Upper lobe of right lung (tissue), 1 donor: ENCODE results near the gene SPOCK1. TPM values are rescaled to one million over a fixed set of nuclear protein-coding genes. Genes with fewer than 3 reads are reported as not detected.
"Not testable (repeated sequence)": the region's sequence is repeated elsewhere in the genome, so short reads cannot be mapped to it uniquely, and the experiment has no call there.

ENCODE experiments used
- ATAC-seq: fragments of 200-7000 bp; cut with Tn5 transposase; one replicate; pipeline ENCODE4 v1.9.1; 2020; ENCODE audit warnings: mild to moderate bottlenecking, moderate library complexity
- DNase-seq: peaks from one replicate; pipeline ENCODE4 v3.0.0-alpha.2; 2020
- H3K27ac ChIP-seq: fragments of 200-600 bp; one replicate; pipeline ENCODE4 v1.8.0; 2022
- H3K27me3 ChIP-seq: fragments of 200-600 bp; one replicate; pipeline ENCODE4 v1.8.0; 2022; ENCODE audit warnings: mild to moderate bottlenecking
- H3K36me3 ChIP-seq: fragments of 200-600 bp; one replicate; pipeline ENCODE4 v1.8.0; 2022
- H3K4me1 ChIP-seq: fragments of 200-600 bp; one replicate; pipeline ENCODE4 v1.8.0; 2022
- H3K4me3 ChIP-seq: fragments of 200-600 bp; one replicate; pipeline ENCODE4 v1.8.0; 2022; ENCODE audit warnings: mild to moderate bottlenecking
- H3K9me3 ChIP-seq: fragments of 200-600 bp; one replicate; pipeline ENCODE4 v1.8.0; 2022
- intact Hi-C: fragments of 100-400 bp; cut with DNase I; formaldehyde crosslinking; loops from one replicate; pipeline ENCODE4 v1.11.0; 2022
- total RNA-seq: library from RNA; stranded (reverse); fragmentation: NEBNext Ultra II Directional; extraction: Animal tissue kit (Norgen Biotek cat#: 25700); gene quantifications from one replicate; pipeline ENCODE4 v1.2.1, GENCODE V29; 2021
- TF ChIP-seq, protein P1 (sequence below): fragments of 200-600 bp; IDR thresholded peaks from one replicate; pipeline ENCODE4 v1.8.0; 2022; ENCODE audit warnings: antibody characterized with exemption
- donor health status: DM: no; HTN: yes; CAD: no; lungs with severe emphysema.

Gene SPOCK1
- total RNA-seq, 1 donor from 2014 or later, result 4.0 TPM

DNA sequence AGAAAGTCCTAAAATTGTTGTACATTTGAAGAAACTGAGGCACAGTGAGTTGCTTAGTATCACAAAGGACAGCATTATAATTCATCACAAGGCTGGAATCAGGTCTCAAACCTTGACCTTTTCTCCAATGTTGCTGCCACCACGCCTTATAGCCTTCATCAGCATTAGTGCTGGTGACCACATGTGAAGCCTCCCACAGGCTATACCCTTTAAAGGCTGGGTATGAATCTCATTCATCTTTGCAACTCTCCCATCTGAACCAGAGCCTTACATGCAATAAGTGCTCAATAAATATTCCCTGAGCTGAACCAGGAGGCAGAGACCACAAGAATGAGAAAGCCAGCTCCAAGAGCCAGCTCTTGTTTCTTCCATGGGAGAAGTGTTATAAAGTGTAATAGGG is 104.7 kb downstream of the SPOCK1 start:
- ATAC-seq (no peak), DNase-seq (no peak)
- H3K4me1 ChIP-seq, result no peaks in the 10 kb centered on the region
- H3K9me3 ChIP-seq, result no peaks in the 10 kb centered on the region
- no peaks in the 10 kb centered on the region for H3K27me3 ChIP-seq
- TF ChIP-seq, protein P1, sequence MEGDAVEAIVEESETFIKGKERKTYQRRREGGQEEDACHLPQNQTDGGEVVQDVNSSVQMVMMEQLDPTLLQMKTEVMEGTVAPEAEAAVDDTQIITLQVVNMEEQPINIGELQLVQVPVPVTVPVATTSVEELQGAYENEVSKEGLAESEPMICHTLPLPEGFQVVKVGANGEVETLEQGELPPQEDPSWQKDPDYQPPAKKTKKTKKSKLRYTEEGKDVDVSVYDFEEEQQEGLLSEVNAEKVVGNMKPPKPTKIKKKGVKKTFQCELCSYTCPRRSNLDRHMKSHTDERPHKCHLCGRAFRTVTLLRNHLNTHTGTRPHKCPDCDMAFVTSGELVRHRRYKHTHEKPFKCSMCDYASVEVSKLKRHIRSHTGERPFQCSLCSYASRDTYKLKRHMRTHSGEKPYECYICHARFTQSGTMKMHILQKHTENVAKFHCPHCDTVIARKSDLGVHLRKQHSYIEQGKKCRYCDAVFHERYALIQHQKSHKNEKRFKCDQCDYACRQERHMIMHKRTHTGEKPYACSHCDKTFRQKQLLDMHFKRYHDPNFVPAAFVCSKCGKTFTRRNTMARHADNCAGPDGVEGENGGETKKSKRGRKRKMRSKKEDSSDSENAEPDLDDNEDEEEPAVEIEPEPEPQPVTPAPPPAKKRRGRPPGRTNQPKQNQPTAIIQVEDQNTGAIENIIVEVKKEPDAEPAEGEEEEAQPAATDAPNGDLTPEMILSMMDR, result no peak
- intact Hi-C loops, result no loop called here
- no peaks in the 10 kb centered on the region for H3K36me3 ChIP-seq
- no peak overlapping the region for H3K27ac ChIP-seq
- H3K4me3 ChIP-seq, result no peak overlapping the region

DNA sequence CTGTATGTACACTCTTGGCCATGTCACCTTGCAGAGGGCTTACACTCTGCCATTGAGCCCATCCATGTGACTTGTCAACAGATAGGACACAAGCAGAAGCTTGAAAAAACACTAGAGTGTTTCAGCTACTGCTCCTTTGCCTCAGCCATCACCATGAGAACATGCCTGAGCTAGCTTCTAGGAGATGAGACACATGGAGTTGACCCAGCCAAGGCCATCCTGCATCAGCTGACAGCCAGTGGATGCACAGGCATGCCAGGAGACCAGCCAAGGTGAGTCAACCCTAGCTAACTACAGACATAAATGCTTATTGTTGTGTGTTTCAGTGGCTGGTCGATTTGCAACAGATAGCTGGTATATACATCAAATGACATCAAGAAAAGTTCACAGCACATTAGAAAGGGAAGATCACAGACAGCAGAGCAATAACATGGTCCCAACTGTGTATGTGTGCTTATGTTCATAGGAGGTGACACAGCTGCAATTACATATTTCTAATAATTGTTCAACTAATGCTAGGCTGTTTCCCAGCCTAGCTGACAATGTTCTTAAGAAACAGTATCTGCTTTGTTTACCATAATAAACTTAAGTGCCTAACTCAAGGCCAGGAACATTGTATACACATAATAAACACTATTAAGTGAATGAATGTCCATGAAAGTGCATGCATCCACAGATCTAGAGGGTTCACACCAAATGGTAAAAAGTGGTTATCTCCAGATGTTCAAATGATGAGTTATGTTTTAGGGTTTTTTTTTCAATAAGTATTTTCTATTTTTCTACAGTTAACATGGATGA is 105.7 kb downstream of the SPOCK1 start:
- no peak for DNase-seq
- Histone ChIP-seq H3K9me3 (no peaks in the 10 kb centered on the region), H3K36me3 (no peaks in the 10 kb centered on the region), H3K4me3 (no peak overlapping the region), H3K27me3 (no peaks in the 10 kb centered on the region), H3K4me1 (no peaks in the 10 kb centered on the region), H3K27ac (no peak overlapping the region)
- intact Hi-C loops, result no loop called here
- TF ChIP-seq, protein P1, result no peak
- no peak for ATAC-seq

GRCh38 chr5:137392261-137392660 is 106.9 kb downstream of the SPOCK1 start:
- Histone ChIP-seq H3K4me3 (no peak overlapping the region), H3K9me3 (no peaks in the 10 kb centered on the region), H3K36me3 (no peaks in the 10 kb centered on the region), H3K27ac (no peak overlapping the region), H3K27me3 (no peaks in the 10 kb centered on the region), H3K4me1 (no peaks in the 10 kb centered on the region)
- DNase-seq, result no peak
- TF ChIP-seq, protein P1, result no peak
- no peak for ATAC-seq
- intact Hi-C loops, result no loop called here

DNA sequence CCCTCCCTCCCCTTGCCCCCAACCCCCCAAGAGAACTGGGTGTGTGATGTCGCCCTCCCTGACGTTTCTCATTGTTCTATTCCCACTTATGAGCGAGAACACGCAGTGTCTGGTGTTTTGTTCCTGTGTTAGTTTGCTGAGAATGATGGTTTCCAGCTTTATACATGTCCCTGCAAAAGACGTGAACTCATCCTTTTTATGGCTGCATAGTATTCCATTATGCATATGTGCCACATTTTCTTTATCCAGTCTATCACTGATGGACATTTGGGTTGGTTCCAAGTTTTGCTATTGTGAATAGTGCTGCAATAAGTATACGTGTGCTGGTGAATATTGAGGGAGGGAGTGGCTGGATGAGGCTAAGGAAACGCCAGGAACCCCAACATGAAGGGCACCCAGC is 108.1 kb downstream of the SPOCK1 start:
- H3K36me3 ChIP-seq, intact Hi-C loops, ATAC-seq, H3K4me3 ChIP-seq, DNase-seq, H3K4me1 ChIP-seq, H3K9me3 ChIP-seq, H3K27ac ChIP-seq, H3K27me3 ChIP-seq: not testable (repeated sequence)

DNA sequence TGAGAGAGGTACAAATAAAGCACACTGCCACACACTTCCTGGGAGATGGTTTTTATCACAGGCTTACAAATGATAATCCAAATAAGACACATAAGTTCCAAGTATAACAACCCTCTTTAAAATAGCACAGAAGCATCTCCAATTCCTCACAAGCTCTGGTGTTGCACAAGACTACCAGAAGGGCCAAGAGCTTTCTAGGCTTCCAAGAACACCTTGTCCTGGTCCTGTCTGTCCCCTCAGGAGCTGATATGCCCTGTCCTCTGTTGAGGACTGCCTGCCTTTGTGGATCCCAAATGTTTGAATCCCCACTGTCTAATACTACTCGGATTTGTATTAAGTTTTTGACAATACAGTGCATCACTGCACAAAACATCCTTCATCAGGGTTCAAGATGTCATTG is 110.1 kb downstream of the SPOCK1 start:
- TF ChIP-seq, protein P1, result no peak
- Histone ChIP-seq H3K4me1 (no peaks in the 10 kb centered on the region), H3K9me3 (no peaks in the 10 kb centered on the region), H3K36me3 (no peaks in the 10 kb centered on the region), H3K4me3 (no peak overlapping the region), H3K27me3 (no peaks in the 10 kb centered on the region), H3K27ac (no peak overlapping the region)
- DNase-seq, result no peak
- intact Hi-C loops, result no loop called here
- ATAC-seq, result no peak

- H3K4me1 ChIP-seq, result no peaks in the 10 kb centered on the region
- H3K9me3 ChIP-seq, result peaks cover 4% of the 10 kb centered on the region
- no peak for DNase-seq
- H3K27ac ChIP-seq, result no peak overlapping the region
- no peaks in the 10 kb centered on the region for H3K36me3 ChIP-seq
- no peaks in the 10 kb centered on the region for H3K27me3 ChIP-seq
- no peak overlapping the region for H3K4me3 ChIP-seq
- ATAC-seq, result no peak
- TF ChIP-seq, protein P1, result no peak
- intact Hi-C loops, result no loop called here
Measured at GRCh38 chr5:137385064-137385463, 114.1 kb downstream of the SPOCK1 start.
